H1 (cell line): ENCODE results near the gene NDC1.

ENCODE experiments used
- EGR1 ChIP-seq: IDR thresholded peaks from 2 replicates; pipeline ENCODE4 v1.6.1; 2011; ENCODE audit warnings: low read depth, low read length, borderline replicate concordance
- EP300 ChIP-seq, 2 experiments: IDR thresholded peaks; 1 replicate in 1 of 2; 2 replicates in 1 of 2; pipeline ENCODE4 v1.6.1; 2011 to 2012; ENCODE audit warnings: low read depth in 2 of 2, low read length in 2 of 2, mild to moderate bottlenecking in 2 of 2, borderline replicate concordance in 1 of 2, inconsistent platforms in 1 of 2, moderate library complexity in 1 of 2
- EZH2 ChIP-seq: fragments of 200-600 bp; sonication (generic); IDR thresholded peaks from 2 replicates; pipeline ENCODE4 v1.7.1; 2012; ENCODE audit warnings: low read depth, mild to moderate bottlenecking, moderate library complexity, low read length, inconsistent platforms; ENCODE audit not compliant: severe bottlenecking
- FOSL1 ChIP-seq: IDR thresholded peaks from 2 replicates; pipeline ENCODE4 v1.6.1; 2011; ENCODE audit warnings: mild to moderate bottlenecking, low read depth, low read length, moderate library complexity; ENCODE audit not compliant: insufficient read depth
- GABPA ChIP-seq: IDR thresholded peaks from 2 replicates; pipeline ENCODE4 v1.6.1; 2011; ENCODE audit warnings: mild to moderate bottlenecking, low read length, moderate library complexity, borderline replicate concordance; ENCODE audit not compliant: insufficient read depth
- HDAC6 ChIP-seq: IDR thresholded peaks from one replicate; pipeline ENCODE4 v1.7.1; 2012; ENCODE audit warnings: low read depth, mild to moderate bottlenecking, inconsistent platforms, low read length, moderate library complexity
- JUND ChIP-seq: IDR thresholded peaks from 2 replicates; pipeline ENCODE4 v1.6.1; 2011; ENCODE audit warnings: mild to moderate bottlenecking, improper control_type of control experiment, low read length
- MAFK ChIP-seq: IDR thresholded peaks from 2 replicates; pipeline ENCODE4 v1.6.1; 2012; ENCODE audit warnings: low read depth, mild to moderate bottlenecking, improper control_type of control experiment, low read length
- POLR2AphosphoS5 ChIP-seq: IDR thresholded peaks from 2 replicates; pipeline ENCODE4 v1.6.1; 2011; ENCODE audit warnings: low read depth, low read length
- RNF2 ChIP-seq: fragments of 200-900, 300-1000 bp; sonication (generic); IDR thresholded peaks from 2 replicates; pipeline ENCODE4 v1.7.1; 2016; ENCODE audit warnings: borderline replicate concordance, low read depth, mild to moderate bottlenecking, antibody characterized with exemption, low read length; ENCODE audit not compliant: poor library complexity, severe bottlenecking; ENCODE audit errors: missing control alignments
- RXRA ChIP-seq: IDR thresholded peaks from 2 replicates; pipeline ENCODE4 v1.6.1; 2011; ENCODE audit warnings: low read depth, mild to moderate bottlenecking, low read length, moderate library complexity; ENCODE audit not compliant: insufficient read depth
- ZNF274 ChIP-seq: IDR thresholded peaks from 2 replicates; pipeline ENCODE4 v1.7.0; 2012; ENCODE audit warnings: low read length, borderline replicate concordance; ENCODE audit errors: extremely low read depth
- TF ChIP-seq, protein P1 (sequence below), 3 experiments: IDR thresholded peaks; 1 replicate in 2 of 3; 2 replicates in 1 of 3; pipeline versions ENCODE4 v1.5.1 to v1.6.1; 2011; ENCODE audit warnings: low read length in 3 of 3, mild to moderate bottlenecking in 3 of 3, inconsistent platforms in 2 of 3, low read depth in 1 of 3, moderate library complexity in 1 of 3; ENCODE audit not compliant: insufficient read depth in 1 of 3; ENCODE audit errors: control extremely low read depth in 1 of 3

DNA sequence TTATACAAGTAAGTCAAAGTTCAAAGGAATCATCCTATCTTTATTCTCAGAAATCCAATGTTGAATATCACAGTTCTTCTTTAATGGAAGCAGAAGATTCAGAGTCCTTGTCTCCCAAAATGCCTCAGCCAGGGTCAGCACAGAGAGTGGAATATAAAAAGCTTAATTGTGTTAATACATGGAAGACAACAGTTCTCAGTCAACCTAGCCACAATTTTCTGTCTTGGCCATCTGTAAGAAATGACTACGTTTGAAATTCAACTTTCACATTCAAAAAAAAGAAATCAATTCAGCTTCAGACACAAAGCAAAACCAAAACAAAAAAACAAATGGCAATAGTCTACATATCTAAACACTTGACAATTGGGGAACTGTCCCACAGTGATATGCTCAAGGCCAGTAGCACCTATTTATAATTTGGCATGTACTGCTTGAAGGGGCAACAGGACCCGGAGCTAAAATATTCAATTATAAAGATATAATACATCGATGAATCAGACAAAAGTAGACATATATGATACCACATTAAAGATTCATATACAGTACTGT, 71.8 kb downstream of the NDC1 start:
- TF ChIP-seq EZH2 (no peak), ZNF274 (no peak), HDAC6 (no peak), RXRA (no peak), POLR2AphosphoS5 (no peak), MAFK (no peak), EP300 (IDR thresholded peaks at IDR 0.05; ENCODE audit: borderline replicate concordance in 1 of 2, low read depth in 2 of 2, low read length in 2 of 2) (no peak), RNF2 (no peak), EGR1 (no peak), JUND (no peak), FOSL1 (no peak), GABPA (no peak)
- TF ChIP-seq, protein P1, sequence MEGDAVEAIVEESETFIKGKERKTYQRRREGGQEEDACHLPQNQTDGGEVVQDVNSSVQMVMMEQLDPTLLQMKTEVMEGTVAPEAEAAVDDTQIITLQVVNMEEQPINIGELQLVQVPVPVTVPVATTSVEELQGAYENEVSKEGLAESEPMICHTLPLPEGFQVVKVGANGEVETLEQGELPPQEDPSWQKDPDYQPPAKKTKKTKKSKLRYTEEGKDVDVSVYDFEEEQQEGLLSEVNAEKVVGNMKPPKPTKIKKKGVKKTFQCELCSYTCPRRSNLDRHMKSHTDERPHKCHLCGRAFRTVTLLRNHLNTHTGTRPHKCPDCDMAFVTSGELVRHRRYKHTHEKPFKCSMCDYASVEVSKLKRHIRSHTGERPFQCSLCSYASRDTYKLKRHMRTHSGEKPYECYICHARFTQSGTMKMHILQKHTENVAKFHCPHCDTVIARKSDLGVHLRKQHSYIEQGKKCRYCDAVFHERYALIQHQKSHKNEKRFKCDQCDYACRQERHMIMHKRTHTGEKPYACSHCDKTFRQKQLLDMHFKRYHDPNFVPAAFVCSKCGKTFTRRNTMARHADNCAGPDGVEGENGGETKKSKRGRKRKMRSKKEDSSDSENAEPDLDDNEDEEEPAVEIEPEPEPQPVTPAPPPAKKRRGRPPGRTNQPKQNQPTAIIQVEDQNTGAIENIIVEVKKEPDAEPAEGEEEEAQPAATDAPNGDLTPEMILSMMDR (IDR thresholded peaks at IDR 0.05; ENCODE audit: control extremely low read depth in 1 of 3, insufficient read depth in 1 of 3, low read depth in 1 of 3, low read length in 3 of 3): no peak
